ENCODE measurements around the gene PARM1.

DNA sequence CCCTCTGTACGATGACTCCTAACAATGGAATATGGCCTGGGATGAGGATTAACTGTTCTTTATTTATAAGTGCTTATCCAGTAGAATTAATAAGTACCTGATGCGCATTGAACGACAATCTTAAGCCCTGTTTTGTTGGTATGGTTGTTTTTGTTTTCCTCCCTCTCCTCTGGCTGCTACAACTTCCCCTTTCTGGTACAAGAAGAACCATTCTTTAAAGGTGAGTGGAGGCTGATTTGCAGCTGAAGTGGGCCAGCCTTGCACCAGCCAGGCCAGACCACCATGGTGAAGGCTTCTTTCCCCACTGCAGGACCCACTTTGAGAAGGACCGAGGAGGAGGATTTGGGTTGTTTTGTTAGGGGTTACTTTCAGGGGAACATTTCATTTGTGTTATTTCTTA is 113.3 kb downstream of the PARM1 start:
- TF ChIP-seq CTCF (IDR thresholded peaks at IDR 0.05; ENCODE audit: low read length) (no peak), EZH2 (IDR thresholded peaks at IDR 0.05; ENCODE audit: borderline replicate concordance, low read length) (no peak)

All from OCI-LY1 (cell line).